ENCODE results near the gene ORAI3.

Gene ORAI3

DNA sequence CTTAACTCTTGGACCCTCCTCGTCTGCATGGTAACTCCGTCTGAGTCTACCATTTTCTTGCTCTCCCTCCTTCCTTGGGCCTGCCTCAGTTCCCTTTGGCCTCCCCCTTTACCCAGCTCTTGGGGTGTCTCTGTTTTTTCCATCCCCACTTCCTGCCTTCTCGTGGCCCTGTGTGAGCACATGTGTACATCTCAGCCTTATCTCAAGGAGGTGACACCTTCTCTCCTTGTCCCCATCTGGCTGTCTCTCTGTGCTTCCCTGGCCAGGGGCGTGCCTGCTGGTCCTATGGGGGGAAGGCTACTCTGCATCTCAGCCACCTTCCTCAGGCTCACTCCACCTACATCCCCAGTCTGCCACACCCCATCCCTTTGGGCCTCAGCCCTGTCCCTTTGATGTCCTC, 45.9 kb upstream of the ORAI3 start:
- H3K4me3 ChIP-seq (ENCODE audit: control insufficient read depth, low read depth, low read length): no peak overlapping the region
- TF ChIP-seq, protein P1, sequence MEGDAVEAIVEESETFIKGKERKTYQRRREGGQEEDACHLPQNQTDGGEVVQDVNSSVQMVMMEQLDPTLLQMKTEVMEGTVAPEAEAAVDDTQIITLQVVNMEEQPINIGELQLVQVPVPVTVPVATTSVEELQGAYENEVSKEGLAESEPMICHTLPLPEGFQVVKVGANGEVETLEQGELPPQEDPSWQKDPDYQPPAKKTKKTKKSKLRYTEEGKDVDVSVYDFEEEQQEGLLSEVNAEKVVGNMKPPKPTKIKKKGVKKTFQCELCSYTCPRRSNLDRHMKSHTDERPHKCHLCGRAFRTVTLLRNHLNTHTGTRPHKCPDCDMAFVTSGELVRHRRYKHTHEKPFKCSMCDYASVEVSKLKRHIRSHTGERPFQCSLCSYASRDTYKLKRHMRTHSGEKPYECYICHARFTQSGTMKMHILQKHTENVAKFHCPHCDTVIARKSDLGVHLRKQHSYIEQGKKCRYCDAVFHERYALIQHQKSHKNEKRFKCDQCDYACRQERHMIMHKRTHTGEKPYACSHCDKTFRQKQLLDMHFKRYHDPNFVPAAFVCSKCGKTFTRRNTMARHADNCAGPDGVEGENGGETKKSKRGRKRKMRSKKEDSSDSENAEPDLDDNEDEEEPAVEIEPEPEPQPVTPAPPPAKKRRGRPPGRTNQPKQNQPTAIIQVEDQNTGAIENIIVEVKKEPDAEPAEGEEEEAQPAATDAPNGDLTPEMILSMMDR (IDR thresholded peaks at IDR 0.05; ENCODE audit: control insufficient read depth, insufficient read depth, low read depth, low read length, missing control alignments): no peak
- DNase-seq (ENCODE audit: low read depth): no peak

DNA sequence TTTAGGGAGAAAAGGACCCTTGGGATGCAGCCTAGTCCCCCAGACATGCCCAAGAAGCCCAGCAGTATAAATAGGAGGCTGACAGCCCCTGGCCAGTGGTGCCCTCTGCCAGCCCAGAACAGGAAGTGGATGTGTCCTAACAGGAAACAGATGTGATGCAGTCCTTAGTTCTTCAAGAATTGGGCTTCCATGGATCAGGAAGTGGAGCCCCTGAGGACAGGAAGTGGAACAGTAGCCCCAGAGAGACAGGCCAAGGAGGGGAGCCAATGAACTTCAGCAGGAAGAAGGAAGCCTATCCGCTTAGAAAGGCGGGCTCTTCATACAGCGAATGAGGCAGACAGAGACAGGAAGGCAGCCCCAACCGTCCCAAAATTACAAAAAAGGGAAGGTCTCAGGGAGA, 45.3 kb upstream of the ORAI3 start:
- TF ChIP-seq, protein P1 (IDR thresholded peaks at IDR 0.05; ENCODE audit: control insufficient read depth, insufficient read depth, low read depth, low read length, missing control alignments): no peak
- no peak for DNase-seq (ENCODE audit: low read depth)
- H3K4me3 ChIP-seq (ENCODE audit: control insufficient read depth, low read depth, low read length): no peak overlapping the region

DNA sequence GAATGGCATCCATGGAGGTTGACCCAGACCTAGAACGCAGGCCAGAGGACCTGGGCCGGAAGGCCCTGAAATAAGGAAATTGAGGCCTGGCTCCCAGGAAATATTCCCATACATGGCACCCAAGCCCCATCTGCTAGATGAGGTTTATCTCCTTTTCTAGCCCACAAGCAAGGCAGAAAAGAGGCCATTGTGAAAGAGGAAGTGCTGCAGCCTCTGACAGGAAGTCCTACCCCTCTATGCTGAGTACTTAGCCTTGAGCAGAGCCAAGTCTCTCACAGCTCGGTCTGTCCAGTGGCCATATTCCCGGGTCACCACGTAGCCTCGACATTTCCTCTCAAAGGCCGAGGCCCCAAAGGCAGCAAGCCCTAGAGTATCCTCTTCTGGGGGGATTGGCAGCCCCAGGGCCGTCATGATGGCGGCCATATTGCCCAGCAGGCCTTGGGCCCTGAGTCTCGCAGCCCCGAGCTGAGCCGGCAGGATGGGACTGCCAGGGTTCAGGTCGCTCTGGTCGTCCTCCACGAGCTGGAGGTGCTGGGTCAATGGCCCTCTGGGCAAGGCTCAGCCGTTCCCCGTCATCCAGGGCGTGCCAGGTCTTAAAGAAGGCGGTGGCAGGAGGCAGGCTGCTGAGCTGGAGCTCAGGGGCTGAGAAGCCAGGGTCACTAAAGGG, 44.6 kb upstream of the ORAI3 start:
- H3K4me3 ChIP-seq (ENCODE audit: control insufficient read depth, low read depth, low read length): no peak overlapping the region
- DNase-seq (ENCODE audit: low read depth): no peak
- TF ChIP-seq, protein P1 (IDR thresholded peaks at IDR 0.05; ENCODE audit: control insufficient read depth, insufficient read depth, low read depth, low read length, missing control alignments): no peak

DNA sequence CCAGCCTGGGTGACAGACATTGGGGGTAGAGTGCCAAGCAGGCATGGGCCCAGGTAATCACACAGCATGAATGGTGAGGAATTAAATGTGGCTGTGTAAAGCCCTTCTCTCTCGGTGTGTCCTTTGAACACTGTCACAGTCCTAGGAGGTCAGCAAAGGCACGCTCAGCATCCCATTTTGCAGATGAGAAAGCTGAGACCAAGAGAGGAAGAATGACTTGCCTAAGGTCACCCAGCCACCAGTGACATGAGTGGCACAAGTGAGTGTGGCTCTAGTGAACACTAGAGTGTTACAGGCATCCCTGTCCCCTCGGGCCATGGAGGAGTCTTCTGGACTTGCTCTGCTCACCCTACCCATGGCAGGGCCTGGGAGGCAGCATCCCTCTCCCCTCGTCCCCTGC, 41.8 kb upstream of the ORAI3 start:
- TF ChIP-seq, protein P1 (IDR thresholded peaks at IDR 0.05; ENCODE audit: control insufficient read depth, insufficient read depth, low read depth, low read length, missing control alignments): no peak
- no peak overlapping the region for H3K4me3 ChIP-seq (ENCODE audit: control insufficient read depth, low read depth, low read length)
- DNase-seq (ENCODE audit: low read depth): no peak

DNA sequence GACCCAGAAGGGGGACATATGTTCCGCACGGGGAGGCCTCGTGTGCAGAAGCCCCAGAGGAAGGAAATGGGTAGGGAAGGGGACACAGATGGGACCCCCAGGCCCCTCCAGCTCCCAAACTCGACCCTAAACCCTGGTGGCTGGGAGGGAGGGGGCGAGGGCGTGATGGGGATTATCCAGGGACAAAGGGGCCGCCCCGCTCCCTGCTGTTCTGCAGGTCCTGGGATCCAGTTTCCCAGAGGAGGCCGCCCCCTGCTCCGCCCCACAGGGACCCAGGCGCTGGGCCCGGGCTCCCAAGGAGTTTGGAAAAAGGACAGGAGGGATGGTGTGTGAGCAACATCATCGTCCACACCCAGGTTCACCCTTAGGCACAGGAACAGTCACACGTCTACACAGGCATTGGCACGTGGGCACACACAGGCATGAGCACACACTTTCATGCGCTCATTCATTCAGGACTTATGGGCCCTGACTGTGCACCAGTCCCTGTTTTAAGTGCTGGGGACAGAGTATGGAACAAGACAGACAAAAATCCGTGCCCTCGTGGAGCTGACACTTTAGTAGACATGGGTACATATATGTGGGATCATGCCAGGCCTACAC, 38.3 kb upstream of the ORAI3 start:
- TF ChIP-seq, protein P1 (IDR thresholded peaks at IDR 0.05; ENCODE audit: control insufficient read depth, insufficient read depth, low read depth, low read length, missing control alignments): no peak
- H3K4me3 ChIP-seq (ENCODE audit: control insufficient read depth, low read depth, low read length): no peak overlapping the region
- no peak for DNase-seq (ENCODE audit: low read depth)

DNA sequence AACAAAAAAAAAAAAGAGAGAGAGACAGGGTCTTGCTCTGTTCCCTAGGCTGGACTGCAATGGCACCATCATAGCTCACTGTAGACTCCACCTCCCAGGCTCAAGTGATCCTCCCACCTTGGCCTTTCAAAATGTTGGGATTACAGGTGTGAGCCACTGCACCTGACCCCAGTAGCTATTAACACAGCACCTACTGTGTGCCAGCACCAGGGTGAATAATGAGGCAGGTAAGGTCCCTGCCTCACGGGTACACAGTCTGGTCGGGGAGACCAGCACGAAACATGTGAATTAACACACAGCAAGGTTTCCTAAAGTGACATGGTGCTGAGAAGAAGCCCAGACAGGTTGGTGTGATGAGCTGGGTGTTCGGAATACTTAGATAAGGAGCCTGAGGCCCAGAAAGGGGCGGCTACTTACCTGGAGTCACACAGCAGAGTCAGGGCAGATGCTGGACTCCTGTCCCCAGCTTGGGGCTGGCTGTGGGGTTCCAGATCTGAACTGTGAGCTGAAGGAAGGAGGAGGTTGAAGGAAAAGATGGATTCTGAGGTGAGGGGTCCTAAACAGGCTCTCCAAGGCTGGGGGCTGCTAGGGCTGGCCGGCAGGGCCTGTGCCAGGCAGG, 36.0 kb upstream of the ORAI3 start:
- no peak overlapping the region for H3K4me3 ChIP-seq (ENCODE audit: control insufficient read depth, low read depth, low read length)
- TF ChIP-seq, protein P1 (IDR thresholded peaks at IDR 0.05; ENCODE audit: control insufficient read depth, insufficient read depth, low read depth, low read length, missing control alignments): no peak
- no peak for DNase-seq (ENCODE audit: low read depth)

Data from AG09309 (cell line).